SH-SY5Y (cell line): ENCODE data around the gene AASS.

Experiments used
- GATA2 ChIP-seq: IDR thresholded peaks from 2 replicates; pipeline ENCODE4 v1.6.1; 2011; ENCODE audit warnings: mild to moderate bottlenecking, low read depth, low read length
- GATA3 ChIP-seq: IDR thresholded peaks from 2 replicates; pipeline ENCODE4 v1.6.1; 2011; ENCODE audit warnings: low read depth, mild to moderate bottlenecking, low read length, moderate library complexity

DNA sequence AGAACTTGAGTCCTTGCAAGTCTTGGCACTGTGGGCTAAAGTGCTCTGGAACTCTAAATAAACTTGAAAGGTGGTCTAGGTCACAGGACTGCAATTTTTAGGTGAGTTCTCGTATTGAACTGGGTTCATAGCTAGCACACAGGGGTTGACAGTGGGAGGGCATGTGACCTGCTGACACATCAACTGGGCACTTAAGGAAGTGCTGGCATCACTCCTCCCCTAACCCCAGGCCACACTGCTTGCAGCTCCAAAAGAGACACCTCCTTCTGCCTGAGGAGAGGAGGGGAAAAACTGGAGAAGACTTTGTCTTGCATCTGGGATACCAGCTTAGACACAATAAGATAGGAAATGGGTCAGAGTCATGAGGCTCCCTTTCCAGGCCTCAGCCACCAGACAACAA is 38.0 kb upstream of the AASS start:
- TF ChIP-seq GATA2 (no peak), GATA3 (no peak)
